Measurements from ENCODE around the gene MTF1.
A peak's percentile ranks its signal among the peaks of the same experiment; 100 is the strongest.

Gene MTF1

DNA sequence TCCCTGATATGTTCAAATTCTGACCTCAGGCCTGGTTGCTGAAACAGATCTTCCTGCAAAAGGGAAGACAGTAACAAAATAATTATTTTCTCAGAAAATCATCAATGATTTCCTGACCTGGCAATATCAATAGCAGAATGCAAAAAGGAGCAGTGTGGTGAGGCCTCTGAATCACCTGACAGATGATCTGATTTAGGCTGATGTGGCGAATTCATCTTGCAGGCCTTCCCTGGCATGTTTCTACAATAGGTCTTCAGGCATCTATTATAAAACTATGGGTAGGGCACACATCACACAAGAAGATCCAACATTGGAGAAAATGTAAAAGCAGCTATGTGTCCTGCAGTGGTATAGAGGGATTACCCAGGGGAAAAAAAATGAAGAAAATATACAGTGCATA lies 7.1 kb upstream of the MTF1 start:
- DNase-seq: no peak

GRCh38 chr1:37865348-37866120 lies 6.1 kb upstream of the MTF1 start:
- DNase-seq: no peak

DNA sequence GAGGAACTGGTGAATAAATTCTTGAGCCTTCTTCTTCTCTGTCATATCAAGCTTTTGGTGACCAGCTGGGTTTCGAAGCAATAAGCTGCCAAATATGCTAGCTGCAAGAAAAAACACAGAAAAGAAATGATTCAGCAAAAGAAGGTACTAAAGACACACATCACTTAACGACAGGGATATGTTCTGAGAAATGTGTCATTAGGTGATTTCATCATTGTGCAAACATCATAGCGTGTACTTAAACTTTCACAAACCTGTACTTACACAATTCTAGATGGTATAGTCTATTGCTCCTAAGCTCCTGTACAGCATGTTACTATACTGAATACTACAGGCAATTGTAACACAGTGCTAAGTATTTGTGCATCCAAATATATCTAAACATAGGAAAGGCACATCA lies 2.9 kb upstream of the MTF1 start:
- no peak for DNase-seq

DNA sequence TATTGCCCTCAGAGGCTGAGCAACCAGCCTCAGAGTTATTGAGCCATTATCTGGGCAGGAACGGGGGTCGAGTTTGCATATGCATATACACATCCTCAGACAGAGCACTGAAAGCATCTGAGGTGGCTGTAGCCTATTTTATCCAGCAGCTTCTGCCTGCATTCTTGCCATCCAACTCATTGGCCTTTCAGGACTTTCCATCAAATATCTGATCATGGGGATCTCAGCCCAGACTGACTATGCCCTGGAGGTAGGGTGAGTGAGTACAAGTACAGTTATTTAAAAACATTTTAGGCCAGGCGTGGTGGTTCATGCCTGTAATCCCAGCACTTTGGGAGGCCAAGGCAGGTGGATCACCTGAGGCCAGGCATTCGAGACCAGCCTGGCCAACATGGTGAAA lies 1.8 kb upstream of the MTF1 start:
- DNase-seq: no peak

DNA sequence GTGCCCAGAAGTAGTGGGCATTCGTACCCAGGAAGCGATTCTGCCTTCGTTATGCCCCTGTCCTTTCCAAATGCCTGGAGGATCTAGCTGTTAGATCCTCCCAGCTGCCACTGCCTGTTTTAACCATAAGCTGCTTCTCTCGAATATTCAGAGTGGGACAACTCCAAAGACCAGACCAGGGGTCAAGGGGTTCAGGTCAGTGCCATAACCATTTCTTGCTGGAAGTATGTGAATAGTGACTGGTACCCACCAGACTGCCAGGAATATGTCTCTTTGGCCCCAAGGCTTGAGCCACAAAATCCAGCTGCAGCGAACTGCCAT lies 914 bp upstream of the MTF1 start:
- DNase-seq: no peak

GRCh38 chr1:37858931-37859506 lies 373 bp downstream of the MTF1 start:
- DNase-seq: no peak

DNA sequence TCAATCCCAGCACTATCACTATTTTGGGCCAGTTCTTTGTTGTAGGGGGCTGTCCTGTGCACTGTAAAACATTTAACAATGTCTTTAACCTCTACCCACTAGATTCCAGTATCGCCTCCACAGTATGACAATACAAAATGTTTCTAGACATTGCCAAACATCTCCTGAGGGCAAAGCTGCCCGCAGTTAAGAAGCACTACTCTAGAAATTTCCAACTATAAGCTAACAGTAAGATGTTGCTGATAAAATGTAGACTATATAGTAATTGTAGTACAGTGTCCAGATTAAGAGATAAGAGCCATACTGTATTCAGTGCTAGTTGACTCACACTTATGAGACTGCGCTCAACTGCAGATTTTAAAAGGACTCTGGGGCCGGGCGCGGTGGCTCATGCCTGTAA lies 5.0 kb downstream of the MTF1 start:
- DNase-seq: no peak

GRCh38 chr1:37853157-37853556 lies 6.2 kb downstream of the MTF1 start:
- no peak for DNase-seq

DNA sequence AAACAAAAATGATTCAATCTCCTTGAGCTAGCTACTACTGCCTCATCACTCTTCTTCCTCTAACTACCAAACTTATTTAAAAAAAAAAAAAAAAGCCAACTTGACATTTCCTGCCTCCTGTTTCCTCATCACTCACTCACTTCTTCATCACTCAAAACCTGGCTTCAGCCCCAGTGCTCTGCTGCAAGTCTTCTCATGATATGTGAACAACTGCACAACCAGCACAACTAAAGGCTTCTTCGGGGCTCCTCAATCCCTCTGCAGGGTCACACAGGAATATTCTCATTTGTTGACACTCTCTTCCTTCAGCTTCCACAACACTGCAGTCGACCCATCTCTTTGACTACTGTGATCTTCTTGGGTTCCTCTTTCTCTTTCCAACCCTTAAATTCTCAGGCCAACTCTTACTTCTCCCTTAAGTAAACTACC lies 7.6 kb downstream of the MTF1 start:
- DNase-seq: peak; percentile 6

- DNase-seq: no peak
Observed at GRCh38 chr1:37851262-37851661, 8.1 kb downstream of the MTF1 start.

DNA sequence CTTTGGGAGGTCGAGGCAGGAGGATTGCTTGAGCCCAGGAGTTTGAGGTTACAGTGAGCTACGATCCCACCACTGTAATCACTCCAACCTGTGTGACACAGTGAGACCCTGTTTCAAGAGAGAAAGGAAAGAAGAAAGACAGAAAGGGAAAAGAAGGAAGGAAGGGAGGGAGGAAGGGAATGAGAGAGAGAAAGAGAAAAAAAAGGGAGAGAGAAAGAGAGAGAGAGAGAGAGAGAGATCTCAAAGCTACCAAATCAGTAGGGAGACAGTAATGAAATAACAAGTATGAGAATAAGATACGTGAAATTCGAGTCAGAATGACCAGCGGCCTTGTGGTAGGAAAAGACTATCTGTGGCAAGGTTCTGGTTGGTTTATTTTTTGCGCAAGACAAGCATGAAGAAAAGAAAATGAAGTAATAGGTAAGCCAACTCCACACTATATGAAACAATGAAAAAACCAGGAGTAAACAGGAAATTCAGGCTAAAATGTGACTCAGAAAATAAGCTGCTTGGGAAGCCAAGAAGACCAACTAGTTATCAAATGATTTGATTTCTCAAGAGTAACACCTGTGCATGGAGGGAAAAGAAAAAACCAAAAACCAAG lies 8.9 kb downstream of the MTF1 start:
- no peak for DNase-seq

- DNase-seq: no peak
Observed at GRCh38 chr1:37849480-37849879, 9.9 kb downstream of the MTF1 start.

- DNase-seq: no peak
Observed at GRCh38 chr1:37846647-37847339, 12.6 kb downstream of the MTF1 start.

DNA sequence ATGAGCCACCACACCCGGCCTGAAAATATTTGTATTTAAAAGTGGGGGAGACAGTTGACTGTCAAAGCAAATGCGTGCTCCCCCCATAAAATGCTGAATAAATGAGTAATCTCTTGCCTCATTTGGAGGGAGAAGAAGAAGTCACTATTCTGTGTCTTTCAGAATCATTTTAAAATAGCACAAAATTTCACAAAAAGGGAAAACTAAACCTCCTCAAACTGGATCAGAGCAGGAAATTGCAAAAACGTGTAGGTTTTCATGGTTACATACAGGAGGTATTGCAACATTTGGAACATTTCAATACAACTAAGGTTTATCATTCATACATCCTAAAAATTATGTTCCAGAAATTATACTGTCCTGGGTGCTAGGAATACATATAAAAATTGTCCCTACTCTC lies 13.6 kb downstream of the MTF1 start:
- DNase-seq: peak; percentile 19

DNA sequence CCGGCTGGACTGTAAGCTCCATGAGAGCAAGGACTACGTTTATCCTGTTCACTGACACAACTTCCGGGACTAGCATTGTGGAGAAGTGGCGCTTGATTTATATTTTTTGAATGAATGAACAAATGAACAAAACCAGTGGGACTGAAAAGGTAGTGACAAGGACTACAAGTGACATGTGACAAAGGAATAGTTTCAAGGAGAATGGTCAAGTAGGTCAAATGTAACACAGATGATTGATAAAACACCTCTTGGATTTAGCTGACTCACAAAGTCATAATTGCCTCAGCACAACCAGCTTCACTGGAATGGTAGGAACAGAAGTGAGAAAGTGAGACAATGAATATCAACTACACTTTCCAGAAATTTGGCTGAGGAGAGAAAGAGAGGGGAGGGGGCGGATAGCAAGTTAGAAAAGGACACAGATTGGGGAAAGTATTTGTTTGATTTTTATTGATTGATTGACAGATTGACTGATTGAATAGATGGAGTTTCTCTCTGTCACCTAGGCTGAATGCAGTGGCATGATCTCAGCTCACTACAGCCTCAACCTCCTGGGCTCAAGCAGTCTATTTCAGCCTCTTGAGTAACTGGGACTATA lies 14.2 kb downstream of the MTF1 start:
- no peak for DNase-seq

DNA sequence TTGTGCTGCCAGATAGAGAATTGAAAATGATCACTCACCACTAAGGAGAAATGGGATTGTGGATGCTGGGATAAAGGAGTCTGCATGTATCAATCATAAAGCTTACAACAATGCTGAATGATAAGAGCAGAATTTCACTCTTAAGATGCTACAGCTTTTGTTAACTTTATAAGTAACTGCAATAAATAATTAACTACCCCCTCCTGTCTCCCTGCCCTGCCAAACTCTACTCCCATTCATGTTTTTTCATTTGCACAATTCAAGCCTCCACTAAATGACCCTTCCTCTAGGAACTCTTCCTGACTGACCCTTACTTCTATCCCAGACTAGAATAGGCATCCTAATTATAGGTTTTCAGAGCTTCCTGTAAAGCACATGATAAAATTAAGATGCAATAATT lies 14.9 kb downstream of the MTF1 start:
- DNase-seq: no peak

GRCh38 chr1:37841652-37842051 lies 17.7 kb downstream of the MTF1 start:
- no peak for DNase-seq

DNA sequence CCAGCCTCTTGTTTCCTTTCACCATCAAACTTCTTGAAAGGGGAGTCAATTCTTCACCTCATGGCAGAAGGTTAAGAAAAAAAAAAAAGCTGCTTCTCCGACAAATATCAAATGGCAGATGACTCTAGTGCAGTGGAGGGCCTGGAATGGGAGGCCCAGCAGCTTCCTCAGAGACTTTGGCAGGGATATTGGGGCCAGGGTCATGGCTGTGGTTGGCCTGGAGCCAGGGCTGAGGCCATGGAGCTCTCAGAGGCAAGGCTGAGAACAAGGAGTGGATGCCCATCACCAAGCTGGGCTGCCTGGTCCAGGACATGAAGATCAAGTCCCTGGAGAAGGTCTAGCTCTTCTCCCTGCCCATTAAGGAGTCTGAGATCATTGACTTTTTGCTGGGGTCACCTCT lies 18.7 kb downstream of the MTF1 start:
- no peak for DNase-seq

DNA sequence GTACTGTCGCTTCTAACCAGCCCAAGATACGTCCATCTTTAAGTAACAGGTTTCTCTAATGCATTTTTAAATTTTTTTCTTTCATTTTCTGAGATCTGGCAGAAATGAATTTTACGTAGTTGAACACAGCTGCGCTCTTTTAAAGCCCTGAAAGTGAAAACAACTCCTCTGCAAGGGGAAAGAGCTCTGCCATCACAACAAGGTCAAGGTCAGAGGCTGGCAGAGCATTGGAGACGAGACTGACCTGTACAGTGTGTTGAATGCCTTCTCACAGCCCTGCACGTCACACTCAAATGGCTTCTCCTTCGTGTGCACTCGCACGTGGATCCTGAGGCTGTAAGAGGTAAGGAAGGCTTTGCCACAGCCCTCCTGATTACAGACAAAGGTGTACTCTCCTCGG lies 19.7 kb downstream of the MTF1 start:
- no peak for DNase-seq

DNA sequence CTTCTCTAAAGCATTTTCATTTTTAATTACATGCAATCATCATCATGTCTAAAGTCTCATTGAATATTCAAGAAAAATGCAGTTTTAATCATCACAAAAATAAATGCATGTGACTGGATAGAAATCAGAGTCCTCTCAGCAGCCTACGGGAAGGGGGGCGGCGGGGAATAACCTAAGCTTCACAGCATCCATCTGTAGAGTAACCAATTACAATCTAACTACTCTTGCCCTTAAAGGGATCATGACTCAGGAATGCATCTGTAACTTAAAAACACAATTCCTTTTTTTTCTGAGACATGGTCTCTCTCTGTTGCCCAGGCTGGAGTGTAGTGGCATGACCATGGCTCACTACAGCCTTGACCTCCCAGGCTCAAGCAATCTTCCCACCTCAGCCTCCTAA lies 22.6 kb downstream of the MTF1 start:
- no peak for DNase-seq

DNA sequence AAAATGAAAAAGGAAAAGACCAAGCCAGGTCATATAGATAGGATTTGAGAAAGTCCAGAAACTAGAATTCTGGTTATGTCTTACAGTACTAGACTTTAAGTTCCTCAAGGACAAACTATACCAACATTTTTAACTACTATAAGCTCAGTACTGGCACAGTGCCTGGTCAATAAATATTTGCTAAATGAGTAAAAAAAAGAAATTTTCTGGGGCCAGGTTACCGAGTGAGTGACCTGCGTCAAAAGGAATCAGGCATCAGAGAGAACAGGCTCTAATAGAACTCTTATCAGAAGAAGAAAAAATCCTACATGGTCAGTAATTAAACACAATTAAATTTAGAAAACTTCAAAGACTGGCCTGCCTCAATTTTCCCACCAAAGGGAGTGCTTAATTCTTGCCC lies 27.6 kb downstream of the MTF1 start:
- no peak for DNase-seq

- DNase-seq: no peak
Observed at GRCh38 chr1:37831109-37831508, 28.3 kb downstream of the MTF1 start.

DNA sequence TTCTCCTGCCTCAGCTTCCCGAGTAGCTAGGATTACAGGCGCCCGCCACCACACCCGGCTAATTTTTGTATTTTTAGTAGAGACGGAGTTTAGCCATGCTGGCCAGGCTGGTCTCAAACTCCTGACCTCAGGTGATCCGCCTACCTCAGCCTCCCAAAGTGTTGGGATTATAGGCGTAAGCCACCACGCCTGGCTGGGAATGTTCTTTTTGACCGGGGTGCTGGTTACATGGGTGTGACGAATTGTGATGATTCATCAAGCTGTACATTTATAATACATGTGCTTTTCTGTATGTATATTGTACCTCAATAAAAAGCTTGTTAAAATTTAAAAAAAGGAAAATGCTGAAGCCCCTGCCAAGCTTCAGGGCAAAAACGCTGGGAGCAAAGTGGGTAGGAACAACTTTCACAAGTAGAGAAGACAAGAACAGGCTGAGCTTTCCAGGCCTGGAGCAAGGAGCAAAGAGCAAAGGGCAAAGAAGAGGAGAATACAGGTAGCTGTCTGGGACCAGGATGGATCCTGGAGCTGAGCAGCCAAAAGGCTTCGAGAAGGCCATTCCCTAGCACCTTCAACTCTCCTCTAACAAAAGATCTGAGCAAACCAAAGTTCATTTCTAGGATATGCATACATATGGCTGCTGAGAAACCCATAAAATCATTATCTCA lies 30.9 kb downstream of the MTF1 start:
- no peak for DNase-seq

All from KG1 (cell line).